ENCODE data around the gene PDE4D.

PDE4D gene

DNA sequence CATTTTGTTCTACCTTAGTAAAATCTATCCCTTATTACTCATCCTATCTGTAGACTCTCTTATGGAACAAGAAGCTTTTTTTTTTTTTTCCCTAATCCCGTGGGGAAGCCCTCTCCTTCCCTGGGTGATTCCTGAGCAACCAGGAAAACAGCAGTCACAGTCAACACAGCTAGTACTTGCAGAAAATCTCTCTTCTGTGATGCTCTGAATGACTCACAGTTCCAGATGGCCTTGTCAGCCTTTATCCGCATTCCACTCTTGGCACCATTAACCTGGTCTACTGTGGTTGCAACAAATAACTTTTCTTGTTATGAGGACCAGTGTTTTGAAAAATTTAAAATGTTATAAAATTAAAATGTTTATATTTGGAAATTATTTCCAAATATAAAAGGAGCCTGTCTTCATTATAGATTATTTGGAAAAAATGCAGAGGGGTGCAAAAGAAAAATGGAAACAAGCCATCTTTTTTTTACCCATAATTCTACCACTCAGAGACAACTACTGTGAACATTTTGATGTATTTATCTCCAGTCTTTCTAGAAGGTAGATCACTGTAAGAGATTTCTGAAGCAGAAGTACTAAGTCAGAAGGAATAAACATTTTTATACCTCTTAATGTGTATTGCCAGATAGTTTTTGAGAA, 824.0 kb downstream of the PDE4D start:
- no peak for TF ChIP-seq PPARA (CRISPR knock-in tag; IDR thresholded peaks at IDR 0.05; ENCODE audit: borderline replicate concordance)
- no peak for TF ChIP-seq GLIS3 (CRISPR knock-in tag; IDR thresholded peaks at IDR 0.05)
- peak; percentile 14; the same call in 1 of the 2 replicates for TF ChIP-seq ZC3H10 (CRISPR knock-in tag; IDR thresholded peaks at IDR 0.05)
- no peak for TF ChIP-seq RARB (CRISPR knock-in tag; IDR thresholded peaks at IDR 0.05)
- TF ChIP-seq, protein P1, sequence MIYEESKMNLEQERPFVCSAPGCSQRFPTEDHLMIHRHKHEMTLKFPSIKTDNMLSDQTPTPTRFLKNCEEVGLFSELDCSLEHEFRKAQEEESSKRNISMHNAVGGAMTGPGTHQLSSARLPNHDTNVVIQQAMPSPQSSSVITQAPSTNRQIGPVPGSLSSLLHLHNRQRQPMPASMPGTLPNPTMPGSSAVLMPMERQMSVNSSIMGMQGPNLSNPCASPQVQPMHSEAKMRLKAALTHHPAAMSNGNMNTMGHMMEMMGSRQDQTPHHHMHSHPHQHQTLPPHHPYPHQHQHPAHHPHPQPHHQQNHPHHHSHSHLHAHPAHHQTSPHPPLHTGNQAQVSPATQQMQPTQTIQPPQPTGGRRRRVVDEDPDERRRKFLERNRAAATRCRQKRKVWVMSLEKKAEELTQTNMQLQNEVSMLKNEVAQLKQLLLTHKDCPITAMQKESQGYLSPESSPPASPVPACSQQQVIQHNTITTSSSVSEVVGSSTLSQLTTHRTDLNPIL (CRISPR knock-in tag; IDR thresholded peaks at IDR 0.05; ENCODE audit: low read depth) = no peak
- peak; percentile 77 for TF ChIP-seq ISL1 (CRISPR knock-in tag; IDR thresholded peaks at IDR 0.05)
- no peak for TF ChIP-seq TCF4 (CRISPR knock-in tag; IDR thresholded peaks at IDR 0.05; ENCODE audit: borderline replicate concordance)
- no peak for TF ChIP-seq ESRRG (CRISPR knock-in tag; IDR thresholded peaks at IDR 0.05)
- TF ChIP-seq ZNF8 (CRISPR knock-in tag; IDR thresholded peaks at IDR 0.05) = no peak
- TF ChIP-seq, protein P2, sequence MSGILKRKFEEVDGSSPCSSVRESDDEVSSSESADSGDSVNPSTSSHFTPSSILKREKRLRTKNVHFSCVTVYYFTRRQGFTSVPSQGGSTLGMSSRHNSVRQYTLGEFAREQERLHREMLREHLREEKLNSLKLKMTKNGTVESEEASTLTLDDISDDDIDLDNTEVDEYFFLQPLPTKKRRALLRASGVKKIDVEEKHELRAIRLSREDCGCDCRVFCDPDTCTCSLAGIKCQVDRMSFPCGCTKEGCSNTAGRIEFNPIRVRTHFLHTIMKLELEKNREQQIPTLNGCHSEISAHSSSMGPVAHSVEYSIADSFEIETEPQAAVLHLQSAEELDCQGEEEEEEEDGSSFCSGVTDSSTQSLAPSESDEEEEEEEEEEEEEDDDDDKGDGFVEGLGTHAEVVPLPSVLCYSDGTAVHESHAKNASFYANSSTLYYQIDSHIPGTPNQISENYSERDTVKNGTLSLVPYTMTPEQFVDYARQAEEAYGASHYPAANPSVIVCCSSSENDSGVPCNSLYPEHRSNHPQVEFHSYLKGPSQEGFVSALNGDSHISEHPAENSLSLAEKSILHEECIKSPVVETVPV (CRISPR knock-in tag; IDR thresholded peaks at IDR 0.05) = no peak
- no peak for TF ChIP-seq ZNF565 (CRISPR knock-in tag; conservative IDR thresholded peaks at IDR 0.05; ENCODE audit: low read depth)
- no peak for TF ChIP-seq ARNTL (CRISPR knock-in tag; IDR thresholded peaks at IDR 0.05; ENCODE audit: borderline replicate concordance, low read depth)
- ATAC-seq = peak; percentile 100

DNA sequence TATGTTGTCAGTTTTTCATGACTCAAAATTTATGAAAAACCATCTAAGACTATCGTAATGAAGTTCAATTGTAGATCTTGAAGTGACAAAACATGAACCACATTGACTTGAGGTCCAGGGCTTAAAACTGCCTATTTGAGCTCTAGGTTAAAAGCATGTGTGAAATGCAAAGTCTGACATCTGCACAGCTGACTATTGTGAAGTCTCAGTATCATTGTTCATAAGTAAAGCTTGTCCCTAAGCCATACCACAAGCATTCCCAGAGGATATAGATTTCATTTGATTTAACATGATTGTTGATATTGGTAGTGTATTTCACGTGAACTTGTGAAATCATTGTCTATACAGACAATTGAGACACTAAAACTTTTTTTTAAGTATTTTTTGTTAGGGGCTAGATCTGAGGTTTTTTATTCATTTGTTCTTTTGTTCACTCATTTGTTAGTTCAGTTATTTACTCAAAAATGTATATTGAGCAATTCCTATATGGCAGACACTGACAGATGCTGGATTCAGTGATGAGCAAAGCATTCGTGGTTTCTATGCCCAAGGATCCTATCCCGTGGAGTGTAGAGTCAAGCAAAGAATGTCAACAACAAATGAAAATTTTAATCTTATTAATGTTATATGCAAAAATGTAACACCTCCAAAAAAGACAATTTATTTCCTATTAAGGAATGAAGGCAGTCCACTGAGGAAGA, 825.4 kb downstream of the PDE4D start:
- TF ChIP-seq TCF4 (CRISPR knock-in tag; IDR thresholded peaks at IDR 0.05; ENCODE audit: borderline replicate concordance) = no peak
- TF ChIP-seq, protein P3, sequence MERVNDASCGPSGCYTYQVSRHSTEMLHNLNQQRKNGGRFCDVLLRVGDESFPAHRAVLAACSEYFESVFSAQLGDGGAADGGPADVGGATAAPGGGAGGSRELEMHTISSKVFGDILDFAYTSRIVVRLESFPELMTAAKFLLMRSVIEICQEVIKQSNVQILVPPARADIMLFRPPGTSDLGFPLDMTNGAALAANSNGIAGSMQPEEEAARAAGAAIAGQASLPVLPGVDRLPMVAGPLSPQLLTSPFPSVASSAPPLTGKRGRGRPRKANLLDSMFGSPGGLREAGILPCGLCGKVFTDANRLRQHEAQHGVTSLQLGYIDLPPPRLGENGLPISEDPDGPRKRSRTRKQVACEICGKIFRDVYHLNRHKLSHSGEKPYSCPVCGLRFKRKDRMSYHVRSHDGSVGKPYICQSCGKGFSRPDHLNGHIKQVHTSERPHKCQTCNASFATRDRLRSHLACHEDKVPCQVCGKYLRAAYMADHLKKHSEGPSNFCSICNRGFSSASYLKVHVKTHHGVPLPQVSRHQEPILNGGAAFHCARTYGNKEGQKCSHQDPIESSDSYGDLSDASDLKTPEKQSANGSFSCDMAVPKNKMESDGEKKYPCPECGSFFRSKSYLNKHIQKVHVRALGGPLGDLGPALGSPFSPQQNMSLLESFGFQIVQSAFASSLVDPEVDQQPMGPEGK (CRISPR knock-in tag; IDR thresholded peaks at IDR 0.05; ENCODE audit: borderline replicate concordance) = no peak
- no peak for TF ChIP-seq ZNF70 (CRISPR knock-in tag; IDR thresholded peaks at IDR 0.05)
- TF ChIP-seq ZNF8 (CRISPR knock-in tag; IDR thresholded peaks at IDR 0.05) = no peak
- TF ChIP-seq ARNTL (CRISPR knock-in tag; IDR thresholded peaks at IDR 0.05; ENCODE audit: borderline replicate concordance, low read depth) = no peak
- TF ChIP-seq BACH2 (CRISPR knock-in tag; IDR thresholded peaks at IDR 0.05; ENCODE audit: borderline replicate concordance) = no peak
- no peak for TF ChIP-seq ESRRG (CRISPR knock-in tag; IDR thresholded peaks at IDR 0.05)
- TF ChIP-seq ZC3H10 (CRISPR knock-in tag; IDR thresholded peaks at IDR 0.05) = no peak
- no peak for TF ChIP-seq ZFP3 (CRISPR knock-in tag; IDR thresholded peaks at IDR 0.05)
- no peak for TF ChIP-seq ISL1 (CRISPR knock-in tag; IDR thresholded peaks at IDR 0.05)
- TF ChIP-seq, protein P4, sequence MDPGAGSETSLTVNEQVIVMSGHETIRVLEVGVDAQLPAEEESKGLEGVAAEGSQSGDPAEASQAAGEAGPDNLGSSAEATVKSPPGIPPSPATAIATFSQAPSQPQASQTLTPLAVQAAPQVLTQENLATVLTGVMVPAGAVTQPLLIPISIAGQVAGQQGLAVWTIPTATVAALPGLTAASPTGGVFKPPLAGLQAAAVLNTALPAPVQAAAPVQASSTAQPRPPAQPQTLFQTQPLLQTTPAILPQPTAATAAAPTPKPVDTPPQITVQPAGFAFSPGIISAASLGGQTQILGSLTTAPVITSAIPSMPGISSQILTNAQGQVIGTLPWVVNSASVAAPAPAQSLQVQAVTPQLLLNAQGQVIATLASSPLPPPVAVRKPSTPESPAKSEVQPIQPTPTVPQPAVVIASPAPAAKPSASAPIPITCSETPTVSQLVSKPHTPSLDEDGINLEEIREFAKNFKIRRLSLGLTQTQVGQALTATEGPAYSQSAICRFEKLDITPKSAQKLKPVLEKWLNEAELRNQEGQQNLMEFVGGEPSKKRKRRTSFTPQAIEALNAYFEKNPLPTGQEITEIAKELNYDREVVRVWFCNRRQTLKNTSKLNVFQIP (CRISPR knock-in tag; IDR thresholded peaks at IDR 0.05; ENCODE audit: borderline replicate concordance, low read depth) = no peak
- TF ChIP-seq SNAI2 (CRISPR knock-in tag; IDR thresholded peaks at IDR 0.05) = no peak
- no peak for TF ChIP-seq ZNF565 (CRISPR knock-in tag; conservative IDR thresholded peaks at IDR 0.05; ENCODE audit: low read depth)
- no peak for ATAC-seq

DNA sequence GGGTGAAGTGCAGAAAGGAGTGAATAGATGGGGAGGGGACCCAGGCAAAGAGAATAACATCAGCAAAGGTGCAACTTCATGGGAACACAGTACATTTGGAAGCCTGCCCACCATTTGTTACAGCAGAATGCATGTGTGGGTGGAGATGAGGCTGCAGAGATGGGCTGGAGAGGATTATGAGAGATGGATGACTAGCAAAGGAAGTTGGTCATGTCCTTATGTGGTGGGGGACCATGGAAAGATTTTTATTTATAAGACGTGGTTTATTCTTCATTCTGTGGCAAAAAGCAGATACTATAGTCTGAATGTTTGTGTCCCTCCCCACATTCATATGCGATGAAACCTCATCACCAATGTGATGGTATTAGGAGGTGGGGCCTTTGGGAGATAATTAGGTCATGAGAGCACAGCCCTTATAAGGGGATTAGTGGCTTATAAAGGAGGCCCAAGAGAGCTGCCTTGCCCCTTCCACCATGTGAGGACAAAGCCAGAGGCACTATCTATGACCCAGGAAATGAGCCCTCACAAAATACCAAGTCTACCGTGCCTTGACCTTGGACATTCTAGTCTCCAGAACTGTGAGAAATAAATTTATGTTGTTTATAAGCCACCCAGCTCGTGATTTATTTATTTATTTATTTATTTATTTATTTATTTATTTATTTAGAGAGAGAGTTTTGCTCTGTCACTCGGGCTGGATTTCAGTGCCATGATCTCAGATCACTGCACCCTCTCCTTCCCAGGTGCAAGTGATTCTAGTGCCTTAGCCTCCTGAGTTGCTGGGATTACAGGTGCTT, 827.0 kb downstream of the PDE4D start:
- no peak for TF ChIP-seq PPARA (CRISPR knock-in tag; IDR thresholded peaks at IDR 0.05; ENCODE audit: borderline replicate concordance)
- TF ChIP-seq ISL1 (CRISPR knock-in tag; IDR thresholded peaks at IDR 0.05) = no peak
- no peak for TF ChIP-seq ZNF70 (CRISPR knock-in tag; IDR thresholded peaks at IDR 0.05)
- no peak for TF ChIP-seq RARB (CRISPR knock-in tag; IDR thresholded peaks at IDR 0.05)
- no peak for TF ChIP-seq ZNF565 (CRISPR knock-in tag; conservative IDR thresholded peaks at IDR 0.05; ENCODE audit: low read depth)
- TF ChIP-seq, protein P4 (CRISPR knock-in tag; IDR thresholded peaks at IDR 0.05; ENCODE audit: borderline replicate concordance, low read depth) = no peak
- no peak for TF ChIP-seq CSDC2 (CRISPR knock-in tag; IDR thresholded peaks at IDR 0.05)
- TF ChIP-seq, protein P2 (CRISPR knock-in tag; IDR thresholded peaks at IDR 0.05) = no peak
- no peak for TF ChIP-seq SNAI2 (CRISPR knock-in tag; IDR thresholded peaks at IDR 0.05)
- TF ChIP-seq BACH2 (CRISPR knock-in tag; IDR thresholded peaks at IDR 0.05; ENCODE audit: borderline replicate concordance) = no peak
- TF ChIP-seq ARNTL (CRISPR knock-in tag; IDR thresholded peaks at IDR 0.05; ENCODE audit: borderline replicate concordance, low read depth) = no peak
- TF ChIP-seq ESRRG (CRISPR knock-in tag; IDR thresholded peaks at IDR 0.05) = no peak
- no peak for ATAC-seq

Measured in SK-N-SH treated with all-trans-retinoic acid at 6 μM for 48 hours (cell line).